AG10803 (cell line): ENCODE results near the gene GK.
"Not testable (repeated sequence)": the region's sequence is repeated elsewhere in the genome, so short reads cannot be mapped to it uniquely, and the experiment has no call there.

Source experiments
- DNase-seq: peaks from one replicate; pipeline ENCODE4 v3.0.0; 2010; ENCODE audit warnings: low read depth
- H3K4me3 ChIP-seq: 2 replicates; pipeline ENCODE4 v1.5.1; 2011; ENCODE audit warnings: mild to moderate bottlenecking, low read length, control low read depth
- CTCF ChIP-seq: conservative IDR thresholded peaks from 2 replicates; pipeline ENCODE4 v1.5.1; 2011; ENCODE audit warnings: mild to moderate bottlenecking, low read length, control low read depth, inconsistent platforms

GK gene

GRCh38 chrX:30637874-30638815 is 15.1 kb upstream of the GK start:
- TF ChIP-seq CTCF = no peak
- no peak overlapping the region for H3K4me3 ChIP-seq
- no peak for DNase-seq

GRCh38 chrX:30639702-30640101 is 13.5 kb upstream of the GK start:
- H3K4me3 ChIP-seq, DNase-seq: not testable (repeated sequence)

GRCh38 chrX:30642642-30643041 is 10.6 kb upstream of the GK start:
- no peak for TF ChIP-seq CTCF
- no peak overlapping the region for H3K4me3 ChIP-seq
- DNase-seq = no peak

GRCh38 chrX:30643313-30643821 is 9.9 kb upstream of the GK start:
- H3K4me3 ChIP-seq = no peak overlapping the region
- TF ChIP-seq CTCF = no peak

GRCh38 chrX:30649859-30650258 is 3.4 kb upstream of the GK start:
- no peak for TF ChIP-seq CTCF
- no peak for DNase-seq
- H3K4me3 ChIP-seq = no peak overlapping the region

More at GRCh38 chrX:30643313-30643821, 9.9 kb upstream of the GK start:
- peak; percentile 85 for DNase-seq

- DNase-seq = peak; percentile 91
- TF ChIP-seq CTCF = no peak
- H3K4me3 ChIP-seq = peak overlapping the region; percentile 79
These were observed 452 bp upstream of the GK start for GRCh38 chrX:30652527-30653414.

- H3K4me3 ChIP-seq = peak overlapping the region; percentile 73
- not testable (repeated sequence) for DNase-seq
These were observed 1.2 kb downstream of the GK start for GRCh38 chrX:30654386-30654785.
